LNCAP (cell line): ENCODE measurements around the gene RCC2.

Experiments used
- CTCF ChIP-seq: fragments of 450-650 bp; IDR thresholded peaks from 2 replicates; pipeline ENCODE4 v1.5.1; 2017; ENCODE audit warnings: mild to moderate bottlenecking

RCC2 gene

DNA sequence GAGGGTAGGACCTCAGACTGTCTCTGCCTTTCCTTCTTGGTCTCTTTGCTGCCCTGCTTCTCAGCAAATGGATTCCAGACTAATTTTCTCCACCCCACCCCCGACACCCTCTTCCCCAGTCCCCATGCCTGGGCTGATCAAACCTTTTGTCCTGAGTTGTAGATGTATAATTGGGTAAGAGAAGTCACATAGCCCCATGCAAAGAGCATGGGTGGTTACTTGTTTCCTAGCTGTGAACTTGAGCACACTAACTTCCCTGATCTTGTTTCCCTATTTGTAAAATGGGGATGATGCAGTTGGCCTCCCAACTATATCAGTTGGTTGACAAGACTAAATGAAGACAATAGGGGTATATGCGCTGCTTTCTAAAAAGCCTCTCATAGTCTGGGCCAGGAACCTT lies 58.3 kb downstream of the RCC2 start:
- no peak for TF ChIP-seq CTCF

GRCh38 chr1:17377325-17377953 lies 62.0 kb downstream of the RCC2 start:
- no peak for TF ChIP-seq CTCF

GRCh38 chr1:17375651-17376050 lies 63.8 kb downstream of the RCC2 start:
- TF ChIP-seq CTCF, result no peak

- no peak for TF ChIP-seq CTCF
These were observed 66.5 kb downstream of the RCC2 start for GRCh38 chr1:17372955-17373354.

- no peak for TF ChIP-seq CTCF
These were observed 67.6 kb downstream of the RCC2 start, which contains the start of gene PADI6 for GRCh38 chr1:17371896-17372295. Gene PADI6 (plus strand): TSS chr1:17372196. CDS start chr1:17372246, 50 bp downstream.

DNA sequence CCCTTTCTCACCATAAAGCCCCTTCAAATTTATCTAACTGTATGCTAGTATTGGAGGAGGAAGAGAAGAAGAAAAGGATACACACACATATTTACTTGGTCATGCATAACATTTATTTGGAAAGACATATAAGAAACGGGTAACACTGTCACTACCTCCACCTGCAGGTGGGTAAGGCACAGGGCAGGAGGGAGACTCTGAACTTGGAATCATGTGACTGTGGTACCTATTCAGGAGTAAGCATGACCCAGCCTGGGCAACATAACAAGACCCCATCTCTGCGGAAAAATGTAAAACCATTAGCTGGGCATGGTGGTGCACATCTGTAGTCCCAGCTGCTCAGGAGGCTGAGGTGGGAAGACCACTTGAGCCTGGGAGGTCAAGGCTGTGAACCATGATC lies 68.9 kb downstream of the RCC2 start:
- peak; percentile 24; the same call in 1 of the 2 replicates for TF ChIP-seq CTCF

DNA sequence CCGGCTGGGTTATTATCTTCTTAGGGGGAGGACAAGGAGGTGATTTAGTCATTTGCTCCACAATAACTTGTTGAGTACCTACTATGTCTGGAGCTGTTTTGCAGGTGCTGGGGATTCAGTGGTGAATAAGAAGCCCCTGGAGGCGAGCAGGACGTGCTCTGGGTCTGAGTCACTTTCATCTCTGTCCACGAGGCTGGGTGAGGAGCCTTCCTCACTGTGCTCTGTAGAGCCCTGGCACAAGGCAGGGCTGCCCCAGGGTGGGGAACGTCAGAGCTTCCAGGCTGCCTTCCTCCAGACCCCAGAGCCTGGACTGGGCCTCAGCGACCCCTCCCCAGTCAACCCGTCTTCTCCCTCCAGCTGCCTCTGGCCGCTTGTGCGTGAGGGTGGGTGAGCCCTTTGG lies 70.0 kb downstream of the RCC2 start:
- no peak for TF ChIP-seq CTCF

GRCh38 chr1:17365293-17365692 lies 74.2 kb downstream of the RCC2 start:
- no peak for TF ChIP-seq CTCF
